SU-DHL-6 (cell line): ENCODE results near the gene AQP2.

Experiments used
- EZH2phosphoT487 ChIP-seq: fragments of 200-600 bp; sonication (generic), shearing (Covaris generic); conservative IDR thresholded peaks from 2 replicates; pipeline ENCODE4 v1.6.1; 2018; ENCODE audit warnings: mild to moderate bottlenecking, antibody characterized with exemption, low read length, moderate library complexity, mixed read lengths
- TF ChIP-seq, protein P1 (sequence below): fragments of 200-600 bp; sonication (generic); IDR thresholded peaks from one replicate; pipeline ENCODE4 v1.5.1; 2017; ENCODE audit warnings: antibody characterized with exemption, mild to moderate bottlenecking, low read length, moderate library complexity; ENCODE audit not compliant: insufficient read depth, poor library complexity, severe bottlenecking

DNA sequence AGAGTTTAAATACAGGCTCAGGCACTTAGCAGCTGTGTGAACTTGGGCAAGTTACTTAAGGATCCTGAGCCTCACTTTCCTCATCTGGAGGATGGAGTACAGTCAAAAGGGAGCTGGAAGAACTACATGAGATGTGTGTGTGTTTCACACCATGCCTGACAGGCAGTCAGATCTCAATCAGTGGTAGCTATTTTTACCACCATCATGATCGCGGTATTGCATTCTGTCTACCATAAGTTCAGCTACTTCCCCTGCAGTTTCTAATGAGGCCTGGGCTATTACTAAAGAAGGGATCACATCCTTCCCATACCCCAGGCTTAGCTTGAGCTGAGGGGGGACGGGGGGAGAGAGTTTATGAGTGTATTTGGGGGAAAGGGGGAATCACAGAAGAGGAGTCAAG is 29.3 kb downstream of the AQP2 start:
- TF ChIP-seq, protein P1, sequence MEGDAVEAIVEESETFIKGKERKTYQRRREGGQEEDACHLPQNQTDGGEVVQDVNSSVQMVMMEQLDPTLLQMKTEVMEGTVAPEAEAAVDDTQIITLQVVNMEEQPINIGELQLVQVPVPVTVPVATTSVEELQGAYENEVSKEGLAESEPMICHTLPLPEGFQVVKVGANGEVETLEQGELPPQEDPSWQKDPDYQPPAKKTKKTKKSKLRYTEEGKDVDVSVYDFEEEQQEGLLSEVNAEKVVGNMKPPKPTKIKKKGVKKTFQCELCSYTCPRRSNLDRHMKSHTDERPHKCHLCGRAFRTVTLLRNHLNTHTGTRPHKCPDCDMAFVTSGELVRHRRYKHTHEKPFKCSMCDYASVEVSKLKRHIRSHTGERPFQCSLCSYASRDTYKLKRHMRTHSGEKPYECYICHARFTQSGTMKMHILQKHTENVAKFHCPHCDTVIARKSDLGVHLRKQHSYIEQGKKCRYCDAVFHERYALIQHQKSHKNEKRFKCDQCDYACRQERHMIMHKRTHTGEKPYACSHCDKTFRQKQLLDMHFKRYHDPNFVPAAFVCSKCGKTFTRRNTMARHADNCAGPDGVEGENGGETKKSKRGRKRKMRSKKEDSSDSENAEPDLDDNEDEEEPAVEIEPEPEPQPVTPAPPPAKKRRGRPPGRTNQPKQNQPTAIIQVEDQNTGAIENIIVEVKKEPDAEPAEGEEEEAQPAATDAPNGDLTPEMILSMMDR: no peak
- no peak for TF ChIP-seq EZH2phosphoT487
